Neural cell (in vitro differentiated cells): Measurements from ENCODE around the gene ZBED4. TPM values are rescaled to one million over a fixed set of nuclear protein-coding genes. Genes with fewer than 3 reads are reported as not detected.

Experiments used
- H2AFZ ChIP-seq: fragments of 200-600, 300-800 bp; sonication (generic), shearing (Covaris generic); 2 replicates; pipeline ENCODE4 v1.6.0; 2014; ENCODE audit warnings: low read depth, mild to moderate bottlenecking, antibody characterized with exemption, low read length, moderate library complexity
- H3F3A ChIP-seq: fragments of 200-600 bp; shearing (Covaris generic); 2 replicates; pipeline ENCODE4 v1.6.1; 2016; ENCODE audit warnings: mild to moderate bottlenecking, moderate library complexity, mixed read lengths, antibody characterized with exemption, low read length; ENCODE audit not compliant: insufficient read depth, poor library complexity, severe bottlenecking
- H3K27ac ChIP-seq: fragments of 200-600, 300-800 bp; sonication (generic), shearing (Covaris generic); 2 replicates; pipeline ENCODE4 v1.5.1; 2014; ENCODE audit warnings: mild to moderate bottlenecking, low read length, moderate library complexity
- H3K27me3 ChIP-seq: fragments of 300-800, 200-600 bp; sonication (generic), shearing (Covaris generic); 2 replicates; pipeline ENCODE4 v1.6.0; 2014; ENCODE audit warnings: mild to moderate bottlenecking, low read depth, low read length, moderate library complexity; ENCODE audit not compliant: insufficient read depth
- H3K36me3 ChIP-seq: fragments of 300-800, 200-600 bp; sonication (generic), shearing (Covaris generic); 2 replicates; pipeline ENCODE4 v1.5.1; 2014; ENCODE audit warnings: mild to moderate bottlenecking, antibody characterized with exemption, low read length, moderate library complexity; ENCODE audit not compliant: insufficient read depth
- H3K4me2 ChIP-seq: fragments of 300-800, 200-600 bp; sonication (generic), shearing (Covaris generic); 2 replicates; pipeline ENCODE4 v1.6.0; 2014; ENCODE audit warnings: mild to moderate bottlenecking, low read length
- H3K4me3 ChIP-seq: fragments of 300-800, 200-600 bp; sonication (generic), shearing (Covaris generic); 2 replicates; pipeline ENCODE4 v1.5.1; 2014; ENCODE audit warnings: mild to moderate bottlenecking, low read length, moderate library complexity
- H3K79me2 ChIP-seq: fragments of 200-600 bp; shearing (Covaris generic); replicated peaks from 2 replicates; pipeline ENCODE4 v1.6.0; 2014; ENCODE audit warnings: mild to moderate bottlenecking, low read length, moderate library complexity; ENCODE audit not compliant: insufficient read depth
- H3K9ac ChIP-seq: fragments of 300-800, 200-600 bp; sonication (generic), shearing (Covaris generic); 2 replicates; pipeline ENCODE4 v1.6.1; 2016; ENCODE audit warnings: mild to moderate bottlenecking, low read length, mixed read lengths
- H3K9me2 ChIP-seq: fragments of 200-600 bp; shearing (Covaris generic); 2 replicates; pipeline ENCODE4 v1.6.1; 2016; ENCODE audit warnings: mild to moderate bottlenecking, low read length, mixed read lengths; ENCODE audit not compliant: insufficient read depth
- H3K9me3 ChIP-seq: fragments of 200-600, 300-800 bp; sonication (generic), shearing (Covaris generic); 2 replicates; pipeline ENCODE4 v1.6.1; 2016; ENCODE audit warnings: mild to moderate bottlenecking, mixed run types, low read length, moderate library complexity, mixed read lengths
- H4K20me1 ChIP-seq: fragments of 200-600 bp; shearing (Covaris generic); 2 replicates; pipeline ENCODE4 v1.6.1; 2016; ENCODE audit warnings: mild to moderate bottlenecking, mixed run types; ENCODE audit not compliant: insufficient read depth
- EP300 ChIP-seq: fragments of 450-650 bp; conservative IDR thresholded peaks from 2 replicates; pipeline ENCODE4 v1.6.1; 2014; ENCODE audit warnings: antibody characterized with exemption, mild to moderate bottlenecking, moderate library complexity; ENCODE audit not compliant: poor library complexity, severe bottlenecking
- EZH2 ChIP-seq: fragments of 200-600, 300-800 bp; shearing (Covaris generic), sonication (generic); IDR thresholded peaks from 2 replicates; pipeline ENCODE4 v1.6.1; 2014; ENCODE audit warnings: antibody characterized with exemption, low read length, borderline replicate concordance, mild to moderate bottlenecking; ENCODE audit not compliant: insufficient read depth, poor library complexity, severe bottlenecking
- MXI1 ChIP-seq: fragments of 450-650 bp; conservative IDR thresholded peaks from 2 replicates; pipeline ENCODE4 v1.6.1; 2014; ENCODE audit warnings: antibody characterized with exemption, mild to moderate bottlenecking; ENCODE audit not compliant: poor library complexity, severe bottlenecking
- POLR2AphosphoS5 ChIP-seq: IDR thresholded peaks from 2 replicates; pipeline ENCODE4 v1.6.1; 2012
- RAD21 ChIP-seq: fragments of 450-650 bp; conservative IDR thresholded peaks from 2 replicates; pipeline ENCODE4 v1.6.1; 2014; ENCODE audit warnings: antibody characterized with exemption, mild to moderate bottlenecking, moderate library complexity
- SMC3 ChIP-seq: fragments of 450-650 bp; conservative IDR thresholded peaks from 2 replicates; pipeline ENCODE4 v1.6.1; 2014; ENCODE audit warnings: antibody characterized with exemption, mild to moderate bottlenecking, moderate library complexity; ENCODE audit not compliant: poor library complexity
- TAF1 ChIP-seq: IDR thresholded peaks from 2 replicates; pipeline ENCODE4 v1.6.1; 2012; ENCODE audit warnings: low read depth
- polyA plus RNA-seq: library from polyadenylated mRNA; depleted of rRNA; stranded (reverse); fragments of >200 nt; gene quantifications from 2 replicates; pipeline ENCODE4 v1.2.3, GENCODE V29; 2014
- TF ChIP-seq, protein P1 (sequence below): IDR thresholded peaks from 2 replicates; pipeline ENCODE4 v1.6.1; 2012; ENCODE audit warnings: borderline replicate concordance
- TF ChIP-seq, protein P2 (sequence below): fragments of 450-650 bp; IDR thresholded peaks from 2 replicates; pipeline ENCODE4 v1.5.1; 2014; ENCODE audit warnings: antibody characterized with exemption, mild to moderate bottlenecking, moderate library complexity; ENCODE audit not compliant: poor library complexity, severe bottlenecking

The ZBED4 gene
- polyA plus RNA-seq, 1 donor from 2014 or later, result 15.0 TPM

- H4K20me1 ChIP-seq, result no peaks in the 10 kb centered on the region
- no peak for TF ChIP-seq TAF1
- no peaks in the 10 kb centered on the region for H3K9me3 ChIP-seq
- H2AFZ ChIP-seq, result no peak overlapping the region
- H3K36me3 ChIP-seq, result no peaks in the 10 kb centered on the region
- H3K4me3 ChIP-seq, result no peak overlapping the region
- no peaks in the 10 kb centered on the region for H3K27me3 ChIP-seq
- no peaks in the 10 kb centered on the region for H3K9me2 ChIP-seq
- no peak overlapping the region for H3K27ac ChIP-seq
- no peaks in the 10 kb centered on the region for H3K79me2 ChIP-seq
- H3K9ac ChIP-seq, result no peak overlapping the region
- H3F3A ChIP-seq, result no peaks in the 10 kb centered on the region
- H3K4me2 ChIP-seq, result no peak overlapping the region
These were observed 56.8 kb downstream of the ZBED4 start for GRCh38 chr22:49910229-49911155.

DNA sequence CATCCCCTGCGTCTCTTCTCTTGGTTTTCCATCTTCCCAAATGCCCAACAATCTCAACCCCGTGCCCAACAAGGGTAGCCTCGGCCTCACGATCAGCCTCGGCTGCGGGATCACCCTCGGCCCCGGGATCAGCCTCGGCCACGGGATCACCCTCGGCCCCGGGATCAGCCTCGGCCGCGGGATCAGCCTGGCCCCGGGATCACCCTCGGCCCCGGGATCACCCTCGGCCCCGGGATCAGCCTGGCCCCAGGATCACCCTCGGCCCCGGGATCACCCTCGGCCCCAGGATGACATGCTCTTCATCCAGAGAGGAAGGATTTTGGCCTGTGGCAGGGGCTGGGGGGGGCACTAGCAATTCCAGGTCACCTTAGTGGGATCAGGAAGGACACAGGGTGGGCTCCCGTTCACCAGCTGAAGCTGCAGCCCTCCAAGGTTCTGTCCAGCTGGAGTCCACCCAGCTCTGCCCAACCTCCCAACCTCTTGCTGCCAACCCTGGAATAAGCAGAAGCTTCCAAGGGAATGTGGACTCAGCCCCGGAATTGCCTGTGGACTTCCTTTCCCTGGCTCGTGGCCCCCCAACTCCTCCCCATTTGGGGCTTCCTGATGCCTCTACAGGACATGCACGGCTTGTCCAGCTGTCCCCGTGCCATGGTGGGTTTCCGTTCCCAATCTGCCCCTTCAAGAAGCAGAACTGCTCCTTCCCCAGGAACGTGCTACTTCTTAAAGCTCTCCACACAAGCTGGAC is 58.4 kb downstream of the ZBED4 start:
- no peak for TF ChIP-seq MXI1
- TF ChIP-seq, protein P1, sequence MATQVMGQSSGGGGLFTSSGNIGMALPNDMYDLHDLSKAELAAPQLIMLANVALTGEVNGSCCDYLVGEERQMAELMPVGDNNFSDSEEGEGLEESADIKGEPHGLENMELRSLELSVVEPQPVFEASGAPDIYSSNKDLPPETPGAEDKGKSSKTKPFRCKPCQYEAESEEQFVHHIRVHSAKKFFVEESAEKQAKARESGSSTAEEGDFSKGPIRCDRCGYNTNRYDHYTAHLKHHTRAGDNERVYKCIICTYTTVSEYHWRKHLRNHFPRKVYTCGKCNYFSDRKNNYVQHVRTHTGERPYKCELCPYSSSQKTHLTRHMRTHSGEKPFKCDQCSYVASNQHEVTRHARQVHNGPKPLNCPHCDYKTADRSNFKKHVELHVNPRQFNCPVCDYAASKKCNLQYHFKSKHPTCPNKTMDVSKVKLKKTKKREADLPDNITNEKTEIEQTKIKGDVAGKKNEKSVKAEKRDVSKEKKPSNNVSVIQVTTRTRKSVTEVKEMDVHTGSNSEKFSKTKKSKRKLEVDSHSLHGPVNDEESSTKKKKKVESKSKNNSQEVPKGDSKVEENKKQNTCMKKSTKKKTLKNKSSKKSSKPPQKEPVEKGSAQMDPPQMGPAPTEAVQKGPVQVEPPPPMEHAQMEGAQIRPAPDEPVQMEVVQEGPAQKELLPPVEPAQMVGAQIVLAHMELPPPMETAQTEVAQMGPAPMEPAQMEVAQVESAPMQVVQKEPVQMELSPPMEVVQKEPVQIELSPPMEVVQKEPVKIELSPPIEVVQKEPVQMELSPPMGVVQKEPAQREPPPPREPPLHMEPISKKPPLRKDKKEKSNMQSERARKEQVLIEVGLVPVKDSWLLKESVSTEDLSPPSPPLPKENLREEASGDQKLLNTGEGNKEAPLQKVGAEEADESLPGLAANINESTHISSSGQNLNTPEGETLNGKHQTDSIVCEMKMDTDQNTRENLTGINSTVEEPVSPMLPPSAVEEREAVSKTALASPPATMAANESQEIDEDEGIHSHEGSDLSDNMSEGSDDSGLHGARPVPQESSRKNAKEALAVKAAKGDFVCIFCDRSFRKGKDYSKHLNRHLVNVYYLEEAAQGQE, result no peak
- no peaks in the 10 kb centered on the region for H3F3A ChIP-seq
- no peak overlapping the region for H3K9ac ChIP-seq
- no peaks in the 10 kb centered on the region for H3K9me3 ChIP-seq
- H3K27me3 ChIP-seq, result no peaks in the 10 kb centered on the region
- H3K79me2 ChIP-seq, result peaks cover 1% of the 10 kb centered on the region
- no peaks in the 10 kb centered on the region for H4K20me1 ChIP-seq
- H3K4me2 ChIP-seq, result no peak overlapping the region
- H2AFZ ChIP-seq, result no peak overlapping the region
- H3K27ac ChIP-seq, result no peak overlapping the region
- H3K9me2 ChIP-seq, result no peaks in the 10 kb centered on the region
- no peaks in the 10 kb centered on the region for H3K36me3 ChIP-seq
- no peak overlapping the region for H3K4me3 ChIP-seq

GRCh38 chr22:49913026-49913425 is 59.4 kb downstream of the ZBED4 start:
- H3K36me3 ChIP-seq, result no peaks in the 10 kb centered on the region
- no peaks in the 10 kb centered on the region for H3K9me2 ChIP-seq
- H3K4me2 ChIP-seq, result no peak overlapping the region
- H3F3A ChIP-seq, result no peaks in the 10 kb centered on the region
- no peak overlapping the region for H2AFZ ChIP-seq
- H3K79me2 ChIP-seq, result peaks cover 10% of the 10 kb centered on the region
- H3K9ac ChIP-seq, result no peak overlapping the region
- H3K4me3 ChIP-seq, result no peak overlapping the region
- no peak for TF ChIP-seq POLR2AphosphoS5
- TF ChIP-seq RAD21, result no peak
- TF ChIP-seq SMC3, result no peak
- no peak for TF ChIP-seq EZH2
- no peak for TF ChIP-seq TAF1
- TF ChIP-seq, protein P1, result no peak
- TF ChIP-seq, protein P2, sequence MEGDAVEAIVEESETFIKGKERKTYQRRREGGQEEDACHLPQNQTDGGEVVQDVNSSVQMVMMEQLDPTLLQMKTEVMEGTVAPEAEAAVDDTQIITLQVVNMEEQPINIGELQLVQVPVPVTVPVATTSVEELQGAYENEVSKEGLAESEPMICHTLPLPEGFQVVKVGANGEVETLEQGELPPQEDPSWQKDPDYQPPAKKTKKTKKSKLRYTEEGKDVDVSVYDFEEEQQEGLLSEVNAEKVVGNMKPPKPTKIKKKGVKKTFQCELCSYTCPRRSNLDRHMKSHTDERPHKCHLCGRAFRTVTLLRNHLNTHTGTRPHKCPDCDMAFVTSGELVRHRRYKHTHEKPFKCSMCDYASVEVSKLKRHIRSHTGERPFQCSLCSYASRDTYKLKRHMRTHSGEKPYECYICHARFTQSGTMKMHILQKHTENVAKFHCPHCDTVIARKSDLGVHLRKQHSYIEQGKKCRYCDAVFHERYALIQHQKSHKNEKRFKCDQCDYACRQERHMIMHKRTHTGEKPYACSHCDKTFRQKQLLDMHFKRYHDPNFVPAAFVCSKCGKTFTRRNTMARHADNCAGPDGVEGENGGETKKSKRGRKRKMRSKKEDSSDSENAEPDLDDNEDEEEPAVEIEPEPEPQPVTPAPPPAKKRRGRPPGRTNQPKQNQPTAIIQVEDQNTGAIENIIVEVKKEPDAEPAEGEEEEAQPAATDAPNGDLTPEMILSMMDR, result no peak
- no peak for TF ChIP-seq EP300
- TF ChIP-seq MXI1, result no peak
- no peaks in the 10 kb centered on the region for H3K27me3 ChIP-seq
- H3K27ac ChIP-seq, result no peak overlapping the region
- H4K20me1 ChIP-seq, result no peaks in the 10 kb centered on the region
- H3K9me3 ChIP-seq, result no peaks in the 10 kb centered on the region
